ENCODE results near the gene SERPINB6. TPM values are rescaled to one million over a fixed set of nuclear protein-coding genes. Genes with fewer than 3 reads are reported as not detected.

Gene SERPINB6
- total RNA-seq, 4 donors from 2014 or later = 21.2 to 37.0 (median 35.6) TPM

- TF ChIP-seq, protein P1, sequence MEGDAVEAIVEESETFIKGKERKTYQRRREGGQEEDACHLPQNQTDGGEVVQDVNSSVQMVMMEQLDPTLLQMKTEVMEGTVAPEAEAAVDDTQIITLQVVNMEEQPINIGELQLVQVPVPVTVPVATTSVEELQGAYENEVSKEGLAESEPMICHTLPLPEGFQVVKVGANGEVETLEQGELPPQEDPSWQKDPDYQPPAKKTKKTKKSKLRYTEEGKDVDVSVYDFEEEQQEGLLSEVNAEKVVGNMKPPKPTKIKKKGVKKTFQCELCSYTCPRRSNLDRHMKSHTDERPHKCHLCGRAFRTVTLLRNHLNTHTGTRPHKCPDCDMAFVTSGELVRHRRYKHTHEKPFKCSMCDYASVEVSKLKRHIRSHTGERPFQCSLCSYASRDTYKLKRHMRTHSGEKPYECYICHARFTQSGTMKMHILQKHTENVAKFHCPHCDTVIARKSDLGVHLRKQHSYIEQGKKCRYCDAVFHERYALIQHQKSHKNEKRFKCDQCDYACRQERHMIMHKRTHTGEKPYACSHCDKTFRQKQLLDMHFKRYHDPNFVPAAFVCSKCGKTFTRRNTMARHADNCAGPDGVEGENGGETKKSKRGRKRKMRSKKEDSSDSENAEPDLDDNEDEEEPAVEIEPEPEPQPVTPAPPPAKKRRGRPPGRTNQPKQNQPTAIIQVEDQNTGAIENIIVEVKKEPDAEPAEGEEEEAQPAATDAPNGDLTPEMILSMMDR (IDR thresholded peaks at IDR 0.05) = no peak
- no peak for TF ChIP-seq POLR2A (IDR thresholded peaks at IDR 0.05)
- no peak for DNase-seq (ENCODE audit: low spot score in 2 of 2)
- intact Hi-C loops (cut with DNase I; ENCODE audit: low total_unique reads) = no loop called here
These were observed 9.1 kb upstream of the SERPINB6 start for GRCh38 chr6:2980465-2980855.

GRCh38 chr6:2979819-2980464 lies 8.6 kb upstream of the SERPINB6 start:
- intact Hi-C loops (cut with DNase I; ENCODE audit: low total_unique reads) = no loop called here
- whole genome bisulfite sequencing, 2 donors = 47 to 55% methylated on average over 2 of the region's 2 CpGs
- no peak overlapping the region for H3K4me3 ChIP-seq (ENCODE audit: low read depth, poor library complexity, severe bottlenecking)
- TF ChIP-seq, protein P1 (IDR thresholded peaks at IDR 0.05) = no peak
- no peak for TF ChIP-seq POLR2A (IDR thresholded peaks at IDR 0.05)
- DNase-seq (ENCODE audit: low spot score in 2 of 2) = no peak

More at GRCh38 chr6:2980465-2980855, 9.1 kb upstream of the SERPINB6 start:
- no peak overlapping the region for H3K4me3 ChIP-seq (ENCODE audit: low read depth, poor library complexity, severe bottlenecking)
- 73 to 75% methylated on average over 3 of the region's 3 CpGs for WGBS, 2 donors

- no peak overlapping the region for H3K4me3 ChIP-seq (ENCODE audit: low read depth, poor library complexity, severe bottlenecking)
- TF ChIP-seq, protein P1 (IDR thresholded peaks at IDR 0.05) = no peak
- TF ChIP-seq POLR2A (IDR thresholded peaks at IDR 0.05) = no peak
- WGBS, 2 donors = 87% methylated on average over 4 of the region's 4 CpGs
- DNase-seq (ENCODE audit: low spot score in 2 of 2) = no peak
- intact Hi-C loops (cut with DNase I; ENCODE audit: low total_unique reads) = no loop called here
These were observed 7.6 kb upstream of the SERPINB6 start for GRCh38 chr6:2978923-2979322.

DNA sequence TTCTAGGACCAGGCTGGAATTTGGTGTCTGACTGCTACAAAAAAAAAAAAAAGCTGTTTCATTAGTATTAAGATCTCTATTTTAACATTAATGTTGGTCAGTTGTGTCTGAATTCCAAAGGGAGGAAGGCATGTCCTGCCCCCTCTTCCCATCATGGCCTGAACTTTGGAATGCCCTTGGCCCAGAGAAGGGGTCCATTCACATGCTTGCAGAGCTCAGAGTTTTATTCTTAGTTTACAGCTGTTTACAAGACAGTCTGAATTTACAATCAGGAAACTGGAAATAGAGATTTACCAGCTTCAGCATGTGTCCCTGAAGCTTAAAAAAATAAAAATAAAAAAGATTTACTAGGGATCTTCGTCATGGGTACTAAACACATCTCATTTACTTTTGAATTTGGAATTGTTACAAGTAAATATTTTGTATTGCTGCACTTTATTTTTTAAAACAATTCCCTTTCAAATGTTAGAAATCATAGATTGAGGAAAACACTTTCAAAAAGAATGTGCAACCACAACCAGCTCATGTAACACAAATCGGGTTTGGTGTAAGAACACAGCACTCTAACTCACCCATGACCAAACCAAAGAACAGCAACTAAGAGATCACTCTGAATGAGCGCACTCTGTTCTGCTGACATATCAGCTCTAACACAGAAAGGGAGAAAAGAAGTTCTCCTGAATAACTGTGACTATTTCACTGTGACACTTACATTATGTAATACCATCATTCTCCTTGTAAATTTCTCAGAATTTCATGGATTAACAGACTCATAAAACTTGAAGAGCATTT lies 6.6 kb upstream of the SERPINB6 start:
- no peak for DNase-seq (ENCODE audit: low spot score in 2 of 2)
- TF ChIP-seq POLR2A (IDR thresholded peaks at IDR 0.05) = no peak
- TF ChIP-seq, protein P1 (IDR thresholded peaks at IDR 0.05) = no peak

DNA sequence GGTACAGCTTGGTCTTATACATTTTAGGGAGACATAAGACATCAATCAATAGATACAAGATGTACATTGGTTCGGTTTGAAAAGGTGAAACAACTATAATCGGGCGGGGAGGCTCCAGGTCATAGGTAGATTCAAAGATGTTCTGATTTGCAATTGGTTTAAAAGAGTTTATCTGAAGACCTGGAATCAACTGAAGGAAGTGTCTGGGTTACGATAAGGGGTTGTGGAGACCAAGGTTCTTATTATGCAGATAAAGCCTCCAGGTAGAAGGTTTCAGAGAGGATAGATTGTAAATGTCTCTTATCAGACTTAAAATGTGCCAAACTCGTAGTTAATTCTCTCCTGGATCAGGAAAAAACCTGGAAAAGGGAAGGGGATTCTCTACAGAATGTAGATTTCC lies 5.9 kb upstream of the SERPINB6 start:
- intact Hi-C loops (cut with DNase I; ENCODE audit: low total_unique reads) = no loop called here
- no peak for DNase-seq (ENCODE audit: low spot score in 2 of 2)
- WGBS, 2 donors = 85 to 92% methylated on average over 5 of the region's 5 CpGs
- no peak for TF ChIP-seq POLR2A (IDR thresholded peaks at IDR 0.05)
- TF ChIP-seq, protein P1 (IDR thresholded peaks at IDR 0.05) = no peak
- H3K4me3 ChIP-seq (ENCODE audit: low read depth, poor library complexity, severe bottlenecking) = no peak overlapping the region

More for the DNA sequence above, 6.6 kb upstream of the SERPINB6 start:
- 88 to 89% methylated on average over 3 of the region's 3 CpGs for WGBS, 2 donors
- intact Hi-C loops (cut with DNase I; ENCODE audit: low total_unique reads) = no loop called here
- no peak overlapping the region for H3K4me3 ChIP-seq (ENCODE audit: low read depth, poor library complexity, severe bottlenecking)

Measured in lower leg skin (tissue), 4 donors.